HG03521 (cell line): Measurements from ENCODE around the gene FOXP1.

ENCODE experiments used
- ATAC-seq: cut with Tn5 transposase; IDR thresholded peaks from one replicate; pipeline ENCODE4 v1.9.1; 2021; ENCODE audit warnings: mild to moderate bottlenecking, moderate library complexity; ENCODE audit not compliant: unreplicated experiment

Gene FOXP1

GRCh38 chr3:71202848-71203533 is 380.5 kb downstream of the FOXP1 start:
- no peak for ATAC-seq

- no peak for ATAC-seq
Measured at GRCh38 chr3:71201939-71202338, 381.6 kb downstream of the FOXP1 start.

- ATAC-seq, result no peak
Measured at GRCh38 chr3:71197841-71198565, 385.5 kb downstream of the FOXP1 start.

GRCh38 chr3:71195492-71195891 is 388.0 kb downstream of the FOXP1 start:
- ATAC-seq, result no peak

GRCh38 chr3:71194785-71195184 is 388.7 kb downstream of the FOXP1 start:
- no peak for ATAC-seq

GRCh38 chr3:71191031-71191482 is 392.5 kb downstream of the FOXP1 start:
- ATAC-seq, result no peak

GRCh38 chr3:71189480-71189879 is 394.0 kb downstream of the FOXP1 start:
- ATAC-seq, result no peak

GRCh38 chr3:71187715-71188114 is 395.8 kb downstream of the FOXP1 start:
- ATAC-seq, result no peak

- no peak for ATAC-seq
Measured at GRCh38 chr3:71186801-71187200, 396.7 kb downstream of the FOXP1 start.

DNA sequence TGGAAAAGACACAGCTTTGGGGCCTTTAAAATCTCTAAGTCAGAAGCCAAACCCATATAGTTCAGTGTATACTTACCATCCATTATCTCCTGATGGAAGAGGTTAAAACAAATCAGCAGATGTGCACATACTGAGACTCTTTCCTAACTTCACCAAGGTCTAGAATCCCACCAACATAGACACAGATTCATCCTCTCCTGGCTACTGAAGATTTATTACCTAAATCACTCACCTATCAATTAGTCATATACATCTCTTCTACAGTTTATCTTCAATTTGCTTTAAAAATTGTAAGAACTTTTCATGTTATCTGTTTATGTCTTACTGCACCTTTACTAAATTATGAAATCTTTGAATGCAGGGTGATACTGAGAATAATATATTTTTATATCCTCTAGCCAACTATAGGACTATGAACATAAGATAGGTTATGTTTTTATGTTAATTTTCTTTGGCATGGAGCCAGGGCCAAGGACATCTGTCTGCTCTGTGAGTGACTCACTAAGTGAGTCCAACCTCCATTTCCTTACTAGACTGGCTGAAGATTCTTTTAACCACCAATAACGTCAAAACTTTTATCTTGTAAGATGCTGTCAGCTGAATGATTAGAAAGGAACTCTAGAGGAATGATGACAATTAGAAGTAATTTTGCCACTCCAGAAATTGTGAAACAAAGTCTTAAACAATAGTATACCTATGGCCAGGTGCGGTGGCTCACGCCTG is 397.6 kb downstream of the FOXP1 start:
- no peak for ATAC-seq

- ATAC-seq, result no peak
Measured at GRCh38 chr3:71184252-71184651, 399.3 kb downstream of the FOXP1 start.

GRCh38 chr3:71183549-71183948 is 400.0 kb downstream of the FOXP1 start:
- ATAC-seq, result no peak

DNA sequence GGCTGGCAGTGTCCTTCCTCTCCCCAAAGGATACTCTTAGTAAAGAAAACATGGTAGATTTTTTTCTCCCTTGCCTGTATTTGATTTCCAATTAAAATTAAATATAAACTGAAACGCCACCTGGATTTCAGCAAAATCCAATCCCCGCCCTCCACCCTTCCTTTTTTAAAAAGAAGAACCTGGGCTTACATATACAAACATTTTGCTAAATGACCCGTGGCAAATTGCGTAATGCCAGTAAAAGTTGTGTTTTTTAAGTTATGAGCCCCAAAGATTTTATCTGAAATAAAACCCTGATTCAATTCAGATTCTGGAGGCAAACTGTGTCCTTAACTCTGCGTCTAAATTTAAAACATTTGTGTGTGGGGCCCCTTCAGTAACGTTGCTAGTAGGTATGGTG is 403.0 kb downstream of the FOXP1 start:
- ATAC-seq, result no peak

GRCh38 chr3:71177375-71177774 is 406.2 kb downstream of the FOXP1 start:
- no peak for ATAC-seq

GRCh38 chr3:71176366-71176765 is 407.2 kb downstream of the FOXP1 start:
- ATAC-seq, result no peak

GRCh38 chr3:71175691-71176365 is 407.7 kb downstream of the FOXP1 start:
- ATAC-seq, result no peak

DNA sequence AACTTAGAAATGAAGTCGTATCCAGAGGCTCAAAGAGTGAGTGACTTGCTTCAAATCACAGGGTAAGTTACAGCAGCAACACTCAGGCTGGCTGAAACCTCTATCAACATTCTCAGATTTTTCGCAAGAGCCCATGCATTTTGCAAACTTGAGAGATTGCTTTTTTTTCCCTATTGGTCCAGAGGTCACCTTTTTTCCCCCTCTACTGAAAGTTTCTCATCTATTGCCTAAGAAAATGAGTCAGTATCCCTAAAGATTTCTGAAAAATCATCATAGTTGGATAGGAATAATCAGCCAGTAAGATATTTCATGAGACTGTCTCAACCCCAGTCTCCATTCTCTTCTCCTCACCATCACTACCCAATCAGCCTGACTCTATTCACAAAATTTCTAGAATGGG is 410.6 kb downstream of the FOXP1 start:
- ATAC-seq, result no peak

DNA sequence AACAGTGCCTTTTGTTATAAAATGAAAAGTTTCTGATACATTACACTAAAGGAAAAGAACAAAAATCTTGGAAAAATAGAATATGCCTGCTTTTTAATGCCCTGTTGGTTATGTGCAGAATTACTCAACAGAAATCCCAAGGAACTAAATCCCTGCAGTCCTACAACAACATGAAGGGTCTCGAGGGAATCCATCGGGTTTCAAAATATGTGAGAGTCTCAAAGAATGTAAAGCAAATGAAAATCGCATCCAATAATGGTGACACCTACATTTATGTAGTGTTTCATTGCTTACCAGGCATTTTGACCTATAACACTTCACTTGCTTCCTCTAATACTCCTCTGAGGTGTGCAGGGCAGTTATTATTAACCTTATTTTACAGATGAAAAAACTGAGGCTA is 411.3 kb downstream of the FOXP1 start:
- ATAC-seq, result no peak

DNA sequence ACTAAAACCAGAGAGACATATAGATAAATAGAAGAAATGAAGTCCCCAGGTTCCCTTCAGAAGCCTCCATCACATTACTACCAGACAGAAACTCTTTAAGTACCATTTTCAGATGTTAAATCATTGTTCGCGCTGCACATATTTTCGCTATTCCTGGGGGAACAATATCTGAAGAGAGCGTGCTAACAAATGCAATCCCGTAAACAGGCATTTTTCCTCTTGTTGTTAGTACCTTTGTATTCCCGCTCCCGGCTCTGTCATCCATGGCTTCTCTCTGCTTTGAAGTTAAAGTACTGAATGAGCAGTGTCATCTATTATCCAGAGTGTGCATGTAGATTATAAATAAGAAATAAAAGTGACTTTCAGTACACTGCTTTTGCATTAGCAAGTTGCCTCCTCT is 412.3 kb downstream of the FOXP1 start:
- ATAC-seq, result no peak

- no peak for ATAC-seq
Measured at GRCh38 chr3:71168880-71169411, 414.6 kb downstream of the FOXP1 start.

- ATAC-seq, result no peak
Measured at GRCh38 chr3:71168121-71168721, 415.3 kb downstream of the FOXP1 start.
